ENCODE data around the gene KRTAP9-2.
"Not testable (repeated sequence)": the region's sequence is repeated elsewhere in the genome, so short reads cannot be mapped to it uniquely, and the experiment has no call there.

KRTAP9-2 gene, protein sequence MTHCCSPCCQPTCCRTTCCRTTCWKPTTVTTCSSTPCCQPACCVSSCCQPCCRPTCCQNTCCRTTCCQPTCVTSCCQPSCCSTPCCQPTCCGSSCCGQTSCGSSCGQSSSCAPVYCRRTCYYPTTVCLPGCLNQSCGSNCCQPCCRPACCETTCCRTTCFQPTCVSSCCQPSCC

DNA sequence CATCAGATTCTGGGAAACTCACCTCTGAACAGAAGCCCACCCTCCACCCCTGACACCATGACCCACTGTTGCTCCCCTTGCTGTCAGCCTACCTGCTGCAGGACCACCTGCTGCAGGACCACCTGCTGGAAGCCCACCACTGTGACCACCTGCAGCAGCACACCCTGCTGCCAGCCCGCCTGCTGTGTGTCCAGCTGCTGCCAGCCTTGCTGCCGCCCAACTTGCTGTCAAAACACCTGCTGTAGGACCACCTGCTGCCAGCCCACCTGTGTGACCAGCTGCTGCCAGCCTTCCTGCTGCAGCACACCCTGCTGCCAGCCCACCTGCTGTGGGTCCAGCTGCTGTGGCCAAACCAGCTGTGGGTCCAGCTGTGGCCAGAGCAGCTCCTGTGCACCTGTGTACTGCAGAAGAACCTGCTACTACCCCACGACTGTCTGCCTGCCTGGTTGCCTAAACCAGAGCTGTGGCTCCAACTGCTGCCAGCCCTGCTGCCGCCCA lies at the start of gene KRTAP9-2:
KRTAP9-2 (plus strand) TSS at position 51 of the 498 bp plus-strand sequence; CDS start at position 58, 7 bp downstream.
- DNase-seq (ENCODE audit: low read depth in 2 of 2), result not testable (repeated sequence)

DNA sequence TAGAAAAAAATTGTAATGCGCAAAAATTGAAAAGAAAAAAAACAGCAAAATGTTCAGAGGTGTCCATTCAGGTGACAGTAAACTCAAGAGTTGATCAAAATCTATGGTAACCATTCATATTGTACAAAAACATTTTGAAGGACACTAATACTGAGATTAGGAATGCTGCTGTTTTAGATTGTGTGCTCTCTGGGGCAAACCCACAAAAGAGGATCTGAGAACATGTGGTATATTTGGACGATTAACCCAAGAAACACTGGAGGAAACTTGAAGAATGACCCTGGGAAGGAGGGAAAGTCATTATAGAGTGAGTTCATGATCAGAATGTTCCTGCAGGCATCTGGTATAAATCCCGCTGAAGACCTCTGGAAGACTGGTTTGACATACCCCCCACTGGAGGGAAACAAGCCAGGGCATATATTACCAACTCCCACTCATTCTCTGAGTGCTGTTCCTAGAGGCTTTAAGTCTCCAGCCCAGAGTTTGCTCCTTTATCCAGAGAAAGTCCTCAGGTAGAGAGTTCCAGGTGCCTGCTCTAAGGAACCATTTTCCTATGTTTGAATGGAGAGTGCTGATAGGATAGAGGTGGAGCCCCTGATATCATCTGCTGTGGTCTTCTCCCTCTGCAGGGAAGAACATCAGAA lies 49.6 kb upstream of the KRTAP9-2 start:
- no peak for DNase-seq (ENCODE audit: low read depth in 2 of 2)

DNA sequence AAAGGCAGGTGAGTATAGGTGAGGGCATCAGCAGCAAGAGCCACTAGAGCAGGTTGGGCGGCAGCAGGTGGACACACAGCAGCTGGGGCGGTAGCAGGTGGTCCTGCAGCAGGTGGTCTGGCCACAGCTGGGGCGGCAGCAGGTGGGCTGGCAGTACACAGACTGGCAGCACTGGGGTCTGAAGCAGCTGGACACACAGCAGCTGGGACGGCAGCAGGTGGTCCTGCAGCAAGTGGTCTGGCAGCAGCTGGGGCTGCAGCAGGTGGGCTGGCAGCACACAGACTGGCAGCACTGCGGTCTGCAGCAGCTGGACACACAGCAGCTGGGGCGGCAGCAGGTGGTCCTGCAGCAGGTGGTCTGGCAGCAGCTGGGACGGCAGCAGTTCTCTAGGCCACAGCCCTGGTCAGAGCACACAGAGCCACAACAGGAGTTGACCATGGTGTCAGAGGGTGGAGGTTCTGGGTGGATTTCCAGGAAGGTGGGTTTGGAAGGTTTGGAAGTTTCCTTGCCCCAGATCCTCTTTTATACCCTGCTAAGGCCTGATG lies 48.6 kb upstream of the KRTAP9-2 start, which contains the start of gene KRTAP4-2:
KRTAP4-2 (minus strand) TSS at position 495 of the 545 bp plus-strand sequence; CDS start at position 438, 57 bp downstream.
- DNase-seq (ENCODE audit: low read depth in 2 of 2), result no peak

DNA sequence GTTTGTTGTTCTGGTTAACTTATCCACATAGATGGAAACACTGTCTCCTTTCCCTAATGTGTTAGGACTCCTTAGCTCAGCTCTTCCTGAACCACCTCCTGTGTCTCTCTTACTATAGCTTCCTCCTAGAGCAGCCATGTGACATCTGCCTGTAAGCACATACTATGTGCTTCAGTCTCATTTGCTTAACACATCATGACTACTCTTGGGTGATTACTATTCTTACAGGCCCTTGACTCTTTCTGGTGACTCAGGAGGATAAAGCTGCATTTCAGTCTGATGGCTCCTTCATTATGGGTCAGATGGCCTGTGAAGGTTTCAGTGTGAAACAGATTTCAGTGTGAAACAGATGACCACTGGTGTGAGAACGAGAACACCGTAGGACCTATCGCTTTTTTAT lies 48.1 kb upstream of the KRTAP9-2 start:
- no peak for DNase-seq (ENCODE audit: low read depth in 2 of 2)

DNA sequence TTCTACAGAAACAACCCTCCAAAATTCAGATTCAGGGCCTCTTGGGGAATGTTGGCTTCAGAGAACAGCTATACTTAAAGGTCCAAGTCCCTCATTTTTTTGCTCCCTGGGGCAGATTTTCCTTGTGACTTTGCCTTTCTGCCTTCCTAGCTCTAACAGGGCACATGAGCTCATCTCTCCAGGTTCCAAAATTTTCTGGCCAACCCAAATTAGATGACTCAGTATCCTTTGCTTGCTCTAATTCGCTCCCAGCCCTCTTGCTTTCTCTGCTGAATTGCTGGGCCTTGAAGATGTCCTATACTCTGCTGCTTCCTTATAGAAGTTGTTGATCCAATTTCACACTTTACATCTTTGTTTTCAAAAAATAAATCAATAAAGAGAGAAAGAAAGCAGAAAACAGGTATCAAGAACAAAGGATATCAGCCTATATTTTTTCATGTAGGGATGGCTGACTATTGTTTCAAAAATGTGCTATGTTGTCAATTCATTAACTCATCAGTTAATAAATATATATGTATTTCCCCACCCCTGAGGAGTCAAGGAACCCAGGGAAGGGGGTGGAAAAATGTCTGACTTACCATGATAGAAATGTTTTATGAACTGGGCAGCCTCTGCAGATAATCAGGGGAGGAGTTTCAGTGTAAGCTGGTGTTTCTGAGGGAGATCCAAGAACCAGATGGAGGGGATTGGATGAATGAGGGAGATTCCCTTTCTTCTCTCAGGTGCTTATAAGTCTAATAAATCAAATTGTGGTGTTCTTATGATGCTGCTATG lies 47.4 kb upstream of the KRTAP9-2 start:
- no peak for DNase-seq (ENCODE audit: low read depth in 2 of 2)

DNA sequence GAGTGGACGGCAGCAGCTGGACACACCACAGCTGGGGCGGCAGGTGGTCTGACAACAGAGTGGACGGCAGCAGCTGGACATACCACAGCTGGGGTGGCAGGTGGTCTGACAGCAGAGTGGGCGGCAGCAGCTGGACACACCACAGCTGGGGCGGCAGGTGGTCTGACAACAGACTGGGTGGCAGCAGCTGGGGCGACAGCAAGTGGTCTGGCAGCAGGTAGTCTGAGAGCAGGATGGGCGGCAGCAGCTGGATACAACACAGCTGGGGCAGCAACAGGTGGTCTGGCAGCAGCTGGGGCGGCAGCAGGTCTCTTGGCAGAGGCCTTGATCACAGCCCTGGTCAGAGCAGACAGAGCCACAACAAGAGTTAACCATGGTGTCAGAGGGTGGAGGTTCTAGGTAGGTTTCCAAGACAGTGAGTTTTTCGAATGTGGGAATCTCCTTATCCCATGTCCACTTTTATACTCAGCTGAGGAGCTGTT lies 41.9 kb upstream of the KRTAP9-2 start, which contains the start of gene KRTAP4-1:
KRTAP4-1 (minus strand) TSS at position 432 of the 482 bp plus-strand sequence; CDS start at position 375, 57 bp downstream.
- no peak for DNase-seq (ENCODE audit: low read depth in 2 of 2)

DNA sequence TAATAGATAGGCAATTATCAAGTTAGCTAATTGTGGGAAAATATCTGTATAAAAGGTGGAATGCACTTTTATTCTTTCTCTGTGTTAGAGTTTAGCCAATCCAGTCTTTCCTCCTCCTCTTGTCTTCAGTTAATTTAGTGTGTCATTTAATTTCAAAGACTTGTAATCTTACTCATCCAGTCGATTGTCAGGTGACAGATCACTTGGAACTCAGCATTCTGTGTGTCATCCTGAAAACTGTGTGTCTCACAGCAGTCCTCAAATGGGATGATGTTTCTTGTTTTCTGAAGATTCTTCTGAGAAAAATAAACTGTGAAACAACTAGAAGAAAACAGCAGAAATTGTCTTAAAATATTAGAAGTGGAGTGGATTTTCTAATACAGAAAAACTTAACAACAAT lies 41.4 kb upstream of the KRTAP9-2 start:
- DNase-seq (ENCODE audit: low read depth in 2 of 2), result no peak

DNA sequence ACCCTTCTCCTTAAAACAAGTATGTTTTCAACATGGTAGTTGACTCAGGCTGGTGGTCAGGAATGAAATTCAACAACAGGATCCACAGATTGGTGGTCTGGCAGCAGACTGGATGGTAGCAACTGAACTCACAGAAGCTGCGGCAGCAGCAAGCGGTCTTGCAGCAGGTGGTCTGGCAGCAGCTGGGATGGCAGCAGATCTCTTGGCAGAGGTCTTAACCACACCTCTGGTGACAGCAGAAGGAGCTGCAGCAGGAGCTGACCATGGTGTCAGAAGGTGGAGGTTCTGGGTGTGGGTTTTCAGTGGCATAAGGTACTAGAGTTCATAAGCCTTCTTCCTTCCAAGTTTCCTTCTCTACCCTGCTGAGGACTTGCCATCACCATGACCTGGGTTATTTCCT lies 39.6 kb upstream of the KRTAP9-2 start:
- DNase-seq (ENCODE audit: low read depth in 2 of 2), result no peak

DNA sequence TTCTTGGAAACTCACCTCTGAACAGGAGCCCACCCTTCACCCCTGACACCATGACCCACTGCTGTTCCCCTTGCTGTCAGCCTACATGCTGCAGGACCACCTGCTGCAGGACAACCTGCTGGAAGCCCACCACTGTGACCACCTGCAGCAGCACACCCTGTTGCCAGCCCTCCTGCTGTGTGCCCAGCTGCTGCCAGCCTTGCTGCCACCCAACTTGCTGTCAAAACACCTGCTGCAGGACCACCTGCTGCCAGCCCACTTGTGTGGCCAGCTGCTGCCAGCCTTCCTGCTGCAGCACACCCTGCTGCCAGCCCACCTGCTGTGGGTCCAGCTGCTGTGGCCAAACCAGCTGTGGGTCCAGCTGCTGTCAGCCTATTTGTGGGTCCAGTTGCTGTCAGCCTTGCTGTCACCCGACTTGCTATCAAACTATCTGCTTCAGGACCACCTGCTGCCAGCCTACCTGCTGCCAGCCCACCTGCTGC lies 36.6 kb upstream of the KRTAP9-2 start, which contains the start of gene KRTAP9-1:
KRTAP9-1 (plus strand) TSS at position 51 of the 482 bp plus-strand sequence; CDS start at position 51, 0 bp downstream.
- DNase-seq (ENCODE audit: low read depth in 2 of 2), result not testable (repeated sequence)

DNA sequence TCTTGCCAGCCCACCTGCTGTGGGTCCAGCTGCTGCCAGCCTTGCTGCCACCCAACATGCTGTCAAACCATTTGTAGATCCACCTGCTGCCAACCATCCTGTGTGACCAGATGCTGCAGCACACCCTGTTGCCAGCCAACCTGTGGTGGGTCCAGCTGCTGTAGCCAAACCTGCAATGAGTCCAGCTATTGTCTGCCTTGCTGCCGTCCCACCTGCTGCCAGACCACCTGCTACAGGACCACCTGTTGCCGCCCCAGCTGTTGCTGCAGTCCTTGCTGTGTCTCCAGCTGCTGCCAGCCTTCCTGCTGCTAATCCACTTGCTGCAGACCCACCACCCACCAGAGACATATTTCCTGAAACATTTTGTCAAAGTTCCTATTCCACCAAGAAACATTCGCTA lies 36.1 kb upstream of the KRTAP9-2 start:
- DNase-seq (ENCODE audit: low read depth in 2 of 2), result no peak

DNA sequence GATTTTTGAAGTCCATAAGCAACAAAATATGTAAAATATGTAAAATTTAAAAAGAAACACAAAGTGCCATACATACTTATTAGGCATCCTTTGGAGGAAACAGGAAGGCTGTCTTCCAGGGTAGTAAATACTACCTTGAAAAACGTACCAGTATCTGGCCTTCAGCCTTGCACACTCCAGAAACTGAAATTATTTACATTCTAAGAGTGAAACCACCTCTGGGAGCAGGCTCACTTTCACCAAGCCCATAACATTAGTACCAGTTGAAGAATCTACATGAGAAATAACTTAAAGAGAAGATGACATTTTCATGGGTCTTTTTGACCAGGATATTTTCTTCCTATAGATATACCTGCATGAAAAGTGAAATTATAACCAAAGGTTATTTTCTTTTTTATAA lies 30.4 kb upstream of the KRTAP9-2 start:
- no peak for DNase-seq (ENCODE audit: low read depth in 2 of 2)

DNA sequence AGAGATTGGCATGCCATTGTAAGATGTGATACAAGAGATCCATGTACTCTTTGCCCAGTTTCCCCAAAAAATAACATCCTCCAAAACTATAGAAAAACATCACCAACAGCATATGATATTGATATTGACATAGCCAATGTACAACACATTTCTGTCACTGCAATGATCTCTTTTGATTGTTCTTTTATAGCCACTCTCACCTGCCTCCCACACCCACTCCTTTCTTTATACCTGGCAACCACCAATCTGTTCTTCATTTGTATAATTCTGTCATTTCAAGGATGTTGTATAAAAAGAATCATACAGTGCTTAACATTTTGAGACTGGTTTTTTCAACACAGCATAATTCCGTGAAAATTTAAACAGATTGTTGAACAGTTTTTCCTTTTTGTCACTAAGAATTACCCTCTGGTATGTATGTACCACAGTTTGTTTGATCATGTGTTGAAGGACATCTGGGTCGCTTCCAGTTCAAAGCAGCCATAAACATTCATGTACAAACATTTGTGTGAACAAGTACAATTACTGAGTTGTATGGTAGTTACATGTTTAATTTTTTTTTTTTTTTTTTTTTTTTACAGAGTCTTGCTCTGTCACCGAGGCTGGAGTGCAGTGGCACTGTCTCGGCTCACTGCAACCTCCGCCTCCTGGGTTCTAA lies 26.9 kb upstream of the KRTAP9-2 start:
- no peak for DNase-seq (ENCODE audit: low read depth in 2 of 2)

DNA sequence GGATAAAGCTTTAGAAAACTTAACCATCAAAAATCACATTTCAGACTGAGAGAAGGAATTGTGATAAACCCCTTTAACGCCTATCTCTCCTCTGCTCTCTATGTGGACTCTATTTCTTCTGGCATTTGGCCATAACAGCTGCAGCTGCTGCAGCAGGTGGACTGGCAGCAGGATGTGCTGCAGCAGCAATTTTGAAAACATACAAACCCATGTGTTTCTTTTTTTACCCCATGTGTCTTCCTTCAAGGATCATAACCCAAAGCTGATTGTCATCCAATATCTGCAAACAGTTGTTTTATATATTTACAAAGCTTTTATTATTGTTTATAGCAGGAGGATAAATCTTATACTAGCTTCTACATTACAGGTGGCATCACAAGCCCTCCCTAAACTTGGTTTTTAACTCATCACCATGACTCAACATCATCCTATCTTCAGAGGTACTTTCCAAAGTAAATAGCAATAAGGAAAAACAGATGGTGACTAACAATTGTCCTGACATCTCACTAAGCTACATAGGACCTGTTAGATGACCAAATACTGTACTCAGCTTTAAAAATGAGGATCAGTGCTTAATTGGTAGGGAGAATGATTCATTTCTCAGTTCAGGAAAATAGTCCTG lies 14.5 kb upstream of the KRTAP9-2 start:
- no peak for DNase-seq (ENCODE audit: low read depth in 2 of 2)

DNA sequence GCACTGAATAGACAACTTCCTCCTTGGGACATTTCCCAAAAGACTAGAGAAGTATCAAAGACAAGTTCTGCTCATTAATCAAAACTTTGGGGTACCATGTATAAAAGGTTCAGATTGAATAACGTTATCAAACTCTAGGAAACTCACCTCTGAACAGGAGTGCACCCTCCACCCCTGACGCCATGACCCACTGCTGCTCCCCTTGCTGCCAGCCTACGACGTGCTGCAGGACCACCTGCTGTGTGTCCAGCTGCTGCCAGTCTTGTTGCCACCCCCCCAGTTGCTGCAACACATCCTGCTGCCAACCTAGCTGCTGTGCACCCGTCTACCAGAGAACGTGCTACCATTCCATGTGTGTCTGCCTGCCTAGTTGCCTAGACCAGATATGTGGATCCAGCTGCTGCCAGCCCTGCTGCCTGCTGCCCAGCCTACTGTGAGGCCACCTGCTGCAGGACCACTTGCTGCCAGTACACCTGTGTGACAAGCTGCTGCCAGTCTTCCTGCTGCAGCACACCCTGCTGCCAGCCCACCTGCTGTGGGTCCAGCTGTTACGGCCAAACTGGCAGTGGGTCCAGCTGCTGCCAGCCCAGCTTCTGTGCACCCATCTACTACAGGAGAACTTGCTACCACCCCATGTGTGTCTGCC lies 13.8 kb upstream of the KRTAP9-2 start:
- DNase-seq (ENCODE audit: low read depth in 2 of 2), result no peak

DNA sequence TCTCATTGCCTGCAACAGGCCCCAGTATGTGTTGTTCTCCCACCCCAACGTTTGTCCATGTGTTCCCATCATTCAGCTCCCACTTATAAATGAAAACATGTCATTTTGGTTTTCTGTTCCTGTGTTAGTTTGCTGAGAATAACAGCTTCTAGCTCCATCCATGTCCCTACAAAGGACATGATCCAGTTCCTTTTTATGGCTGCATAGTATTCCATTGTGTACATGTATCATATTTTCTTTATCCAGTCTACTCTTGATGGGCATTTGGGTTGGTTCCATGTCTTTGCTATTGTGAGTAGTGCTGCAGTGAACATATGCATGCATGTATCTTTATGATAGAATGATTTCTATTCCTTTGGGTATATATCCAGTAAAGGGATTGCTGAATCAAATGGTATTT lies 10.8 kb upstream of the KRTAP9-2 start:
- DNase-seq (ENCODE audit: low read depth in 2 of 2), result no peak

DNA sequence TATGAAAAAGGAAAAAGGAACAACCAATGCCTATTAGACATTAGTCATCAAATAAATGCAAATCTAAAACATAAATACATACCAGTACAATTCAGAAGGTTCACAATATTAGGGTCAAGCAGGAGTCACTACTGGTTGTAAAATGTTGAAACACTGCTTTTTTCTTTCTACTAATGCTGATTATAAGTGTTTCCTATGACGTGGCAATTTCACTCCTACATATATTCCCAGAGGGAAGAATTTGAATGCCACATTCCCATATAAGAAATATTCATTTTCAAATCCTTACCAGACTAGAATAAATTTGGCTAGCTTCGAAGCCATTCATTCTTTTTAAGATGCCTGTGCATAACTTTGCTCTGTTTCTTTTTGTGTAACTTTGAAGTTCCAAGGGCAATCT lies 2.6 kb upstream of the KRTAP9-2 start:
- no peak for DNase-seq (ENCODE audit: low read depth in 2 of 2)

DNA sequence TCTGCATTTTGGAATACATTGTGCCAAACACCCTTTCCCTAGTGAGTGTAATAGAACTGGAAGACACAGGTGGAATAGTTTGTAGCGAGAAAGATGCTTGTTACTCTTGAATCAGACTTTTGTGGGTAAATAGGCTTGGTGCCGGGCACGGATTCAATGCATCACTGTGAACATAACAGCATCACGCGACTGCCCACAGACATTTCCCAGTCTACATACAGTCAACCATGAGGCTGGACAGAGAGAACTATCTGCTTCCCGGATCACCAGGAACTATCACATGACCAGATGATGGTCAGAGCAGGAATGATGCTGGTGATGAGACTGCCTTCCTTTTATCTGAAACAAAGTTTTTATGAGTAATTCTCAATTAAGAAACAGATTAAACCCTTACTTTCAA lies 397 bp upstream of the KRTAP9-2 start:
- no peak for DNase-seq (ENCODE audit: low read depth in 2 of 2)

DNA sequence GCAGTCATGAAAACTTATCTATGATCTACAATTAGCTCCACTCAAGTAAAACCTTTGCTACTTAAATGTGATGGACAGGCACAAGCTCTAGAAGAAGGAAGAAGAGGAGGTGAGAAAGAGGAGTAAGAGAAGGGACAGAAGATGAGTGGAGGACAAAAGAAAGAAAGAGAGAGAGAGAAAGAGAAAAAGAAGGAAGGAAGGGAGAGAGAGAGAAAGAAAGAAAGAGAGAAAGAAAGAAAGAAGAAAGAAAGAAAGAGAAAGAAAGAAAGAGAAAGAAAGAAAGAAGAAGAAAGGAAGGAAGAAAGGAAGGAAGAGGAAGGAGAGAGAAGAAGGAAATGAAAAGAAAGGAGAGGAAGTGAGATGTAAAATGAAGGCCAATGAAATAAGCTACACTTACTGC lies 3.6 kb downstream of the KRTAP9-2 start:
- DNase-seq (ENCODE audit: low read depth in 2 of 2), result no peak

DNA sequence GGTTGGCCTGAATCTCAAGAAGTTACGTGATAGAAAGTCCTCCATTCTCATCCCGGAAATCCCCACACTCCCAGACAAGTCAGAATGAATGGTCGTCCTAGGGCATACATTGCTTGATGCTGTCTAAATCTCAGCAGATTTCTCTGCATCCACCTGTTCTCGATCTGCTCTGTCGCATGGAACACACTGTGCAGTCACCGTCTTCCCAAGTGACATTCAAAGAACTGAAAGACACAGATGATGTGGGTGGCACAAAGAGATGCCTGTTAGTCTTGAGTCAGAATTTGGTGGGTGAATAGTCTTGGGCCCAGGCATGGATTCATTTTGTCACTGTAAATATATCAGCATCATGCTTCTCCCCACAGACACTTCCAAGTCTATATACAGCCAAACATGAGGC lies 5.3 kb downstream of the KRTAP9-2 start:
- no peak for DNase-seq (ENCODE audit: low read depth in 2 of 2)

DNA sequence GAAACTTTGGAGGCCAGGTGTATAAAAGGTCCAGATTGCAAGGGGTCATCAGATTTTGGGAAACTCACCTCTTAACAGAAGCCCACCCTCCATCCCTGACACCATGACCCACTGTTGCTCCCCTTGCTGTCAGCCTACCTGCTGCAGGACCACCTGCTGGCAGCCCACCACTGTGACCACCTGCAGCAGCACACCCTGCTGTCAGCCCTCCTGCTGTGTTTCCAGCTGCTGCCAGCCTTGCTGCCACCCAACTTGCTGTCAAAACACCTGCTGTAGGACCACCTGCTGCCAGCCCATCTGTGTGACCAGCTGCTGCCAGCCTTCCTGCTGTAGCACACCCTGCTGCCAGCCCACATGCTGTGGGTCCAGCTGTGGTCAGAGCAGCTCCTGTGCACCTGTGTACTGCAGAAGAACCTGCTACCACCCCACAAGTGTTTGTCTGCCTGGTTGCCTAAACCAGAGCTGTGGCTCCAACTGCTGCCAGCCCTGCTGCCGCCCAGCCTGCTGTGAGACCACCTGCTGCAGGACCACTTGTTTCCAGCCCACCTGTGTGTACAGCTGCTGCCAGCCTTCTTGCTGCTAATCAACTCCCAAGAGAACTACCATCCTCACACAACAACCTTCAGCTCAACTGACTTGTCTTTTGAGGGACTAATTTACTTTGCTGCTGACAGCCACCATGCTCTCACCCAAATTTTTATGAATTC lies 6.1 kb downstream of the KRTAP9-2 start, which contains the start of gene KRTAP9-3:
KRTAP9-3 (plus strand) TSS at position 51 of the 707 bp plus-strand sequence; CDS start at position 104, 53 bp downstream.
- not testable (repeated sequence) for DNase-seq (ENCODE audit: low read depth in 2 of 2)
